GM21786 (cell line): ENCODE measurements around the gene GM2A.

Source experiments
- ATAC-seq: cut with Tn5 transposase; IDR thresholded peaks from one replicate; pipeline ENCODE4 v1.9.1; 2021; ENCODE audit not compliant: unreplicated experiment

The GM2A gene

DNA sequence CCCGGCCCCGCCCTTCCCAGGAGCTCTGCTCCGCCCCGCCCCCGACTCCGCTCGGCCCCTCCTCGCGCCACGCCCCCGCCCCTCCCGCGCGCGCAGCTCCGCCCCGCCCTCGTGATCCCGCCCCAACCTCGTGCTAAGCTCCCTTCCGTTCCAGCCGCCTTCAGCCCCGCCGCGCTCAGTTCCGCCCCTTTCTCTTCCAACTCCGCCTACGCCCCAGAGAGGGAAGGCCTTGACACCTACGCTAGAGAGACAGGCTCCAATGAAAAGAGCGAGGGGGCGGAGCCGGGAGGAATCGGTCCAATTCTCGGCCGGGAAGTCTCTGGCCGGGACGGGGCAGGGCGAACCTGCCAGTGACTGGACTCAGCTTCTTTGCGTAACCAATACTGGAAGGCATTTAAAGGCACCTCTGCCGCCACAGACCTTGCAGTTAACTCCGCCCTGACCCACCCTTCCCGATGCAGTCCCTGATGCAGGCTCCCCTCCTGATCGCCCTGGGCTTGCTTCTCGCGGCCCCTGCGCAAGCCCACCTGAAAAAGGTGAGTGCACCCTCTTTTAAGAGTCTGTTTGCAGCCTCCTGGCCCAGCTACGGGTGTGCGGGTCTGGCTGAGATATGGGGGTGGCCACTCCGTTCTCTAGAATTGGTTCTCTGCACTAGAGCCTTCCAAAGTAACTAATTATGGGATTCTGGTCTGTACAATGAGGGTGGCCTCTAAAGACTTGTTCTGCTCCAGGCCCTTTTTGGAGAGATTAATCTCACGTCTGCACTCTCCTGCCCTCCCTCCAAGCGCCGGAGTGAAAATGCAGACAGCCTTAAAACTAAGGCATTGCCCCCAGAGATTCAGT is at the start of gene GM2A:
Gene GM2A, plus strand, starts transcription at position 424 of the 843 bp plus-strand sequence. Its CDS starts 32 bp downstream, at position 456.
- ATAC-seq, result peak; percentile 82

DNA sequence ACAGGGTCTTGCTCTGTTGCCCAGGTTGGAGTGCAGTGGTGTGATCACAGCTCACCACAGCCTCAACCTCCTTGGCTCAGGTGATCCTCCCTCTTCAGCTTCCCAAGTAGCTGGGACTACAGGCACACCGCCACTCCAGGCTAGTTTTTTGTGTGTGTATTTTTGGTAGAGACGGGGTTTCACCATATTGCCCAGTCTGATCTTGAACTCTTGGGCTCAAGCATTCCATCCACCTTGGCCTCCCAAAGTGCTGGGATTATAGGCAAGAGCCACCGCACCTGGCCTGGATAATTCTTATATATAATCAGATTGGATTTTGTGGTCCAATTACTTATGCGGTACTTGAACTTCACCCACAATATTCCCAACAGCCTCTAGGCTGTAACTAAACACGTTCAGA is 48.9 kb upstream of the GM2A start:
- ATAC-seq, result no peak

DNA sequence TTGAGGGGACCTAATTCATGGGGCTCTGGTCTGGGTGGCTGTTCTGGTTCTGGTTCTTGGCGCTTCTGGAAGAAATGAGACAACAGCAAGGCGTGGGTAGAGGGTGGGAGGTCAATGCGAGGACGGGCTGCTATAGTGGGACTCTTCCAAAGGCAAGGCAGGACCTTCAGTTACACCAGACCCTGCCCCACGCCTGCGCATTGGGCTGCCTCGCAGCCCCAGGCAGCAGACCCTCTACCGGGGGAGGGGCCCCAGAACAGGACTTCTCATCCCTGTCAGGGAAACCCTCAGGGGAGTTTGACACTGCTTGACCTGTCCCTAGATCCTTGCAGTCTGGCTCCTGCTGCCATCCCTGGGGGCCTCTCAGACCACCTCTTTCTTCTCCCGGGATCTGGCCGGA is 47.6 kb upstream of the GM2A start:
- no peak for ATAC-seq

DNA sequence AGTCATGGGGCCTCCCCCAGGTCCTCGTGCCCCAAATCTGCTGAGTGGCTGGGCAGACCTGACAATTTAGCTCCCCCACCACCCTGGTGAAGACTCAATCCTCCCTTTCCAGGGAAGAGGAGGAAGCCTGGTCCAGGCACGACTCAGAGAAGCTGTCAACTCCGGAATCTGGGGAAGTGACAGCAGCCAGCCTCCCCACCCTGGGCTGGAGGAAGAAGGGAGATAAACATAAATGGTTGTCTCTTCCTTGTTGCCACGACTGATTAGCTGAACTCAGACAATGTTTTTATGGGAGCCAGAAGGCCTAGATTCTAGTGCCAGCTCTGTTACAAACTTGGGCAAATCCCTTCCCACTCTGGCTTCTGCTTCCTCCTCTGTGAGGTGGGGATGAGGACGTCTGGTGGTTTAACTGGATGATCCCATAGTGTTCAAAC is 44.5 kb upstream of the GM2A start:
- ATAC-seq, result no peak

DNA sequence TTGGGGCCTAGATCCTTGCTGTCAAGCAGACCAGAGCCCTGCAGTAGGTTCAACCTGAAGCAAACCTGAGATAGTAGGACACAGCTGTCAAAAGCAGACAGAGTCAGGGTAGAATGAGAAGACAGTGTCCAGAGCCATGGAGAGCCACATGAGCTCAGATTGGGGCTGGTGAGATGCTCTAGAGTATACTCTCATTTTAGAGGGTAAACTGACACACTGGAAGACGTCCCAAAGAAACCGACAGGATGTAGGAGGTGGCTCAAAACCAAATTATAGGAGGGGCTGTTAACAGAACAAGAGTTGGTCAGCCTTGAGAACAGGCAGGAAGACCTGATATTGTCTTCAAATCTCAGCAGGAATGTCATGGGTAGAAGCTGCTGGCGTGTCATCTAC is 40.6 kb upstream of the GM2A start:
- ATAC-seq, result no peak

DNA sequence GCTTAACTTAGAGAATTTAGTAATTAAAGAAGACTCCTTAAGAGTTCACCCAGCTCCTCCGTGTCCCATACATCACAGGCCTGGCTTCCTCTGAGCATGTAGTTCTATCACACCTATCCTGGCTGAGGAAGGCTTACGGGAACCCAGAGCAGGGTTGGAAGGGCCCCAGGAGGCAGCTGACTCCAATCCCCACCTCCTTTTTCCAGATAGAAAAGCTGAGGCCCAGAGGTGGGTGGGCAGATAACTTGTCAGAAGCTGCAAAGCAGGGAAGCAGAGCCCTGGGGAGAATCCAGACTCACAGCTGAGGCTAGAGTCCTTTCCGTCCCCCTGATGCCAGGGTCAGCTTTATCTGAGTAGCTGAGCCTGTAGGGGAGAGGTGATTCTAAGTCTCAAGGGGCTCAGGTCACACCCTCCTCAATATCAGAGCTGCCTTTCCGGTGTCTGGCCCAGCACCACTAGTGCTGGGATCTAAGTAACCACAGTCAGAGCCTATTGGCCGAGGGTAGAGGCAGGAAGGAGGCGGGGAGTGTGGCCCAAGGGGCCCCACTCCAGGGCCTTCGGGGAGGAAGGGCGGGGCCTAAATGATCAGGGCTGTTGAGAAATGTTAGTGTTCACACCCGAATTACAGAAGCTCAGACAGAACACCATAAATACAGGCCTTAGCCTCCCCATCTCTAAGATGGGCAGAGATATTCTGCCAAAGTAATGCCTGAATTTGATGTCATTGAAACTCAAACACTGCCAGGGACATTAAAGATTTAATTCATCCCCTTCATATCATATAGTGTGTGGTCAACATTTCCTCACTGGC is 39.0 kb upstream of the GM2A start:
- ATAC-seq, result peak; percentile 77

DNA sequence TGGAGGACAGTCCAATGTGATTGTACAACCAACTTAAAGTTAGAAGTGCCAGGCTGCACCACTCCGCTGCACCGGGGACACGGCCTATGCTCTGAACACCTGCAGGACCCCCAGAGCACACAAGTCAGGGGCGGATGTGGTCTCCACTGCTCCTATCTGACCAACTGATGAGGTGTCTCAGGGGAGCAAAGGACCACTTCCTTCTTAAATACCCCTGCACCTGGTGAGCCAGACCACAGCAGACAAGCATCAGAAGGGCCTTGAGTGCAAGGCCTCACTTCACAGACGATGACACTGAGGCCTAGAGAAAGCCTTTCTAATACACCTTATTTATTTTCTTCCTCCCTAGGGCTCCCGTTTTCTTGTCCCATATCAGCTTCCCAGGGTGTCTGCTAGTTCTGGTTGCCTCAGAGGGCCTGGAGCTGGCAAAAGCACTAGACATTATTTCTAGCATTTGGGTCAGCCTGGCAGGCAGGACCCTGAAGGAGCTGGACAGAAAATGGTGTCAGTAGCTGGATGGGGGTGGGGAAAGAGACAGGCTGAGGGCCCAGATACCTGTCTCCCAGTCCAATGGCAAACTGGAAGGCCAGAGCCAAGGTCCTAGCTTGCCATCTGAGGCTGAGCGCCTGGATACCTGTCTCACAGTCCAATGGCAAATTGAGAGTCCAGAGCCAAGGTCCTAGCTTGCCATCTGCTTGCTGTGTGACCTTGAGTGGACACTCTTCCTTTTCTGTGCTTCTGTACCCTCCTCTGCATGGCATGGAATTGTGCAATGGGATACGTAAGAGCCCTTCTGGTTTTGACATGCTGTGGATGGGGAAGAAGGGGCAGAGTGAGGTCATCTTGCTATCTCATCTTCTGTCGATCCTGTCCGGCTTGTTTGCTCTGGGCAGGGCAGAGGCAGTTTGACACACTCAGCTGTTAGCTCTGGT is 38.1 kb upstream of the GM2A start:
- ATAC-seq, result peak; percentile 60

DNA sequence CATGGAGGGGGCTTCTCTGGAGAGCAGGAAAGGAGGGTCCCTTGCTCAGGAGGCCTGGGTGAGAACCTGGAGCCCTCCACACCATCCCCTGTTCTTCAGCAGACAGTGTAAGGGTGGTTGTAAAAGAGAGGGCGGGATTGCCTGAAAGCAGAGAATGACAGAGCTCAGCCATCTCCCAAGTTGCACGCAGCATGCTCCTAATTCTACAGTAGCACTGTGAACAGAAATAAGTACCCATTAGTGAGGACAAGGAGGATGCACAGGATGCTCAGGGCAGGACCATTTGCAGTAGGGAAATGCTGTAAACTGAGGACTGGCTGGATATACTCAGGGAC is 37.5 kb upstream of the GM2A start:
- no peak for ATAC-seq

DNA sequence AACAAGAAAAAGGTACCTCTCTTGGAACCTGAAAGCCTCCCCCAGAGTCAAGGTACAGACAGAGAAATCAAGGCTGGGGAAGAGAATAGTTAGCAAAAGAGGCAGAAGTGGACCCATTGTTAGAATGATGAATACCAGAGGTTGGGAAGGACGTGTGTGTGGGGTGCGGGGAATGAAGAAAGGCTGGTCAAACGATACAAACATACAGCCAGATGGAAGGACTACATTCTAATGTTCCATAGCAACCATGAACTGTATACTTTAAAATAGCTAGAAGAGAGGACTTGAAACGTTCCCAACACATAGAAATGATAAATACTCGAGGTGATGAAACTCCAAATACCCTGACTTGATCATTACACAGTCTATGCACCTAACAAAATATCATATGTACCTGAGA is 36.2 kb upstream of the GM2A start:
- ATAC-seq, result no peak

DNA sequence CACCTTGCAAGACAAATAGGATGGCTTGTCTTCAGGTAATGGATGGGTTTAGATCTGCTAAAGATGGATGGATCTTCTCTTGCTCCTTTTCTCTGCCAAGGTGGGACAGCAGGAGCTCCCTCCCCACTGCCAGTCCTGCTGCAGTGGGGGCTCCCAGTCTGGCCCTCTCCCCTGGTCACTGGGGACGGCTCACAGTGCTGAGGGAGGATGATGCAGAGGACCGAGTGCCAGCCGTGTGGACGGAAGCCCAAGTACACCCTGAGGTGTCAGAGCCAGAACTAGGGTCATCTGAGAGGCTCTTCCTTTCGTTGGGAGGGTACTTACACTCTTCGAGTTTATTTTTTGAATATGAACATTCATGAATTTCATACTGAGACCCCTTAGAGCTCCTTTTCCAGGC is 34.8 kb upstream of the GM2A start:
- no peak for ATAC-seq

DNA sequence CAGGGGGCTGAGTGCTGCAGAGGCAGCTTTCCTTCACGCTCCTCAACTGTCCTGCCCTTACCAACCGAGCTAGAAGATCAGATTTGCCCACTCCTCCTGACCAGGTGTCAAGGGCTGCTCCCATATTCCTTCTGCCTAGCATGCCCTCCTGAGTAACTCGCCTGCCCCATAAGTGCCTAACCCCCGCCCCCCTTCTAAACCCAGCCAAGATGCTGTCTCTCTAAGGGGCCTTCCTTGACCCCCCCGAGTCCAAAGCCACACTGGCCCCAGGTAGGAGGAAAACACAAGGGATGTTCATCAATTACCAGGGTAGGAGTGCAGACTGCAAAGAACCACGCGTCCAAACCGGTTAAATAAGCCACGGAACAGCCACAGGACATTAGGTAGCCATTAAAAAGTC is 33.8 kb upstream of the GM2A start:
- ATAC-seq, result no peak

DNA sequence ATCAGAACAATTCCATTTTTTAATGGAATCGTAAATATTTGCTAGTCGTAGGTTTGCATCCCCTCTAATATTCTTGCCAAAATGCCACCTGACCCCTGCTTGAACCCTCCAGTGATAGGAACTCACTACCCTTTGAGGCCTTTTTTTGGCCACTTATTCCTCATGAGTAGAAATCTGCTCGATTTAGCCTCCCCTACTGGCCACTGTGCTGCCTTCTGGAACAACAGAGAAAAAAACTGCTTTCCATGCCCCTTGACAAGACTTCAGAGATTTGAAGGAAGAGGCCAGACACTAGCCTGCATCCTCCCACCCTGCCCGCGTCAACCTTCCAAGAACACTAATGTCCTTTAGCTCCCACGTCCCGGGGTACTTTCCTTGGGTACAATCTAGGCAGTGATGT is 33.2 kb upstream of the GM2A start:
- no peak for ATAC-seq

DNA sequence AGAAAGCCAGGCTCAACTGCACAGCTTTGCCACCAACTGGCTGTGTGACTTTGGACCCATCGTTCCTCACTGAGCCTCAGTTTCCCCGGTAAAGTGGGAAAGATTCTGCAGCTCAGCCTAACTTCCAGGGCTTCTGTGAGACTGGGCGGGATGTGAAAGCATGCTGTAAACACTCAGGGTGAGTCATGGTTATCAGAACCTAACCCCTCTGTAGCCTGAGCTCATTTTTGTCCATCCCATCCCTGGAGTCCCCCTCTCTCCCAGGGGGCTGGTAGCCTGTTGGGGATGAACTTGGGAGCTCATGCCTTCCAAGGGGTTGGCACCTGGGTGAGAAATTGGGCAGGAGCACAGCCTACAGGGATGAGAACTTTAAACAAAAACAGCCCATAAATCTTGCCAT is 31.4 kb upstream of the GM2A start:
- ATAC-seq, result no peak

DNA sequence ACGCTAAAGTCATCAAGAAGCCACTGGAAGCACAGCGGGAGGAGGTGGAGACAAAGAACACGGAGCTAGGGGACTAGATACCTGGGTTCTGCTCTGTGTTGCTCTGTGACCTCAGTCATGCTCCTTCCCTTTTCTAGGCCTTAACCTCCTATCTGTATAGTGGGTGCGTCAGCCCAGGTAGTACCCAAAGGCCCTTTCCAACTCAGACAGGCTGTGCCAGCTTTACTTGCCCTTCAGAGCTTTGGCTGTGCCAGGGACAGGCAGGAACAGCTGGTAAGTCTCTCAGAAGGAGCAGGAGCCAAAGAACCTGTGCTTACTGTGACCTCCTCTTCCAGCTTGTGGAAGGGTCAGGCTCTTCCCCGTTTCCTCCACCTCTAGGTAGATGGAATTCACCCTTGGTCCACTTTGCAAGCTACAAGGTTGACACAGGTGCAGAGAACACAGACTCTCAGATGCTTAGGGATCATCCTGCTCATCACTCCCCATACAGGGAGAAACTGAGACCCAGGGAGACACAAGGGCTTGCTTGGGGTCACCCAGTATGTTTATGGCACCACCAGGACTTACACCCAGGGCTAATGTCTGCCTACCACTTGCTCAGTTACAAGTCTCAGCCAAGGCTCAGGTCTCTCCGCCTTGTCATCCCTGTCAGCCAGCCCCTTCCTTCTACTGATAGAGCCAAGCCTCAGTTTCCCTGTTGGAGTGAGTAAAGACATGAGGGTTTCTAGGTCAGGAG is 30.8 kb upstream of the GM2A start:
- no peak for ATAC-seq

DNA sequence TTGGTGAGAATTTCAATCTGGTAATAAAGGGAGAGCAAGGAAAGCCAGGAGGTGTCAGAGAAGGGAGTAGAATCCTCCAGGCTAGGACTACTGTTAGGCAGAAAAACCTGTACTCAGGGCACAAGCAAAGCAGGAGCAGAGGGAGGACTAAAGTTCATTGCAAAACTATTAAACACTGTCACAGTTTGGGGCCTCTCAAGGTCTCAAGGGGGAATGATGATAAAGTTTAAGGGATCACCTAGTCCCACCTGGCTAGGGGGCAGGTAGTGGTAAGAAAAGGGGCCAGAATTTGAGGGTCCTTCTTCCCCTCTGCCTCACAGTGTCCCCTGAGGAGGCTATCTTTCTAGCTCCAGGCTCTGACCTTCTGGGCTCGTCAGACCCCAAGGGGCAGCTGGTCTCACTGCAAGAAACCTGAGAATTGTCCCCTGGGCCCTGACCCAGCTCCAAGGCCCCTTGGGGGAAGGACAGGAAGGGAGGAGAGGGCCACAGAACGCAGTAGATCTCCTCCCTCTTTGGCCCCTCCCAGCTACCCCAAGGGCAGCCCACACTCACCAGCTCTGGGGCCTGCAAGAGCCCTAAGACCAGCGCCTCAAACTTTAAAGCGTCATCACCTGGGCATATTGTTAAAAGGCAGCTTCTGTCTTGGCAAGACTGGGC is 30.1 kb upstream of the GM2A start:
- ATAC-seq, result peak; percentile 69

DNA sequence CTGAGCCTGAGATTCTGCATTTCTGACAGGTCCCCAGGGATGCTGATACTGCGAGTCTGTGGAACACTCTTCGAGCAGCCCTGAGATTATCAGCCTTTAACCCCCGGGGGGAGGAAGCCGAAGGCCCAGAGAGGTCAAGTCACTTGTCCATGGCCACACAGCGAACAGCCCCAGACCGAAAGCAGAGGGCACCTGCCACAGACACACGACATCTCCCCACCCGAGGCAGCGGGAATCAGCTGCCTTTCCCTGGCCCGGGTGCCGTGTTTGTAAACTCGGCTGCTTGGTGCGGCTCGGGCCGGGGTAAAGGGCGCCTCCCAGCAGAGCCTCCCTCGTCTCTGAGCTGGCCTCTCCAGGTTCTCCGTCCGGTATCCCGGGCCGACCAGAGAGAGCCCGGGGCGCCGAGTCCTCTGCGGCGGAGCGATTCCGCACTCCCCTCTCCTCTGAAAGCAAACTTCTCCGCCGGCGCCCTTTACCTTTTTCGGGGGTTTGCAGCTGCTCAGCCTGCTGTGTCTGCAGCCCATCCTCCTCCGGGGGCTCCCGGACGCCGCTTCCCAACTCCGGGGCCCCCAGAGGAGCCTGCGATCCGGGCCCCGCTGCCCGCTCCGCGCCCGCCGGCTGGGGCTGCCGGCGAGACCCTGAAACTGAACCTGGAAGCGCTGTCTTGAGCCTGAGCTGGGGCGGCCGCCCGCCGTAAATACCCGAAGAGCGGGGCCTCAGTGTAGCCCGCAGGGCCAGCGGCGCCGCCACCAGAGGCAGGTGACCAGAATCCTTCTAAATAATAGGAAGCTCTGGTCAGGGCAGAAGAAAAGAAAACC is 29.3 kb upstream of the GM2A start, which contains the start of gene CCDC69:
Gene CCDC69, minus strand, starts transcription at position 646 of the 818 bp plus-strand sequence. Its CDS starts 122 bp downstream, at position 524.
- peak; percentile 63 for ATAC-seq

DNA sequence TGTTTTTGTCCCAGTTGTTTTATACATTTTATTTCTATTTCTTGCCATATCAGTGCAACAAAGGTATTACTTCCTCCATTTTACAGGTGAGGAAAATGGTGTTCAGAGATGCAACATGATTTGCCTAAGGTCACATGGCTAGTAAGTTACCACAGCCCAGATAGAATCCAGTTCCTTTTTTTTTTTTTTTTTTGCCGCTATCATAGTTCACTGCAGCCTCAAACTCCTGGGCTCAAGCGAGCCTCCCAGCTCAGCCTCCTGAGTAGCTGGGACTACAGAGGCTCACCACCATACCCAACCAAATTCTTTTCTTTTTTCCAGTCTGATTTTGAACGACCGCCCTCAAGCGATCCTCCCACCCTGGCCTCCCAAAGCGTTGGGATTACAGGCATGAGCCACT is 28.6 kb upstream of the GM2A start:
- peak; percentile 17 for ATAC-seq

DNA sequence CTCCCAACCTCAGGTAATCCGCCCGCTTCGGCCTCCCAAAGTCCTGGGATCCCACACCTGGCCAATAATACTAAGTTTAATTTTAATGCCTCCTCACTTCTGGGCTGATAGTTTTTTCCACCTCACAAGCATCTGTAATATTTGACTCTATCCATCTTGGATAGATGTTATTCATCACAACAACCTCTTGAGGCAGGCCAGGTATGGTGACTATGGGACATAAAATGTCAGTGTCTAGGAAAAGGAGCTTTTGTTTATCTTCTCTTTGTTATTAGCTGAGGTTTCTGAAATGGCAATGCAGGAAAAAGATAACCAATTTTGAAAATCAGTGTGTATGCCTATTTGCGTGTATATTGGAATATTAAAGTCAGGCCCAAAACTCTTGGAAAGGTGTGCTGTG is 27.9 kb upstream of the GM2A start:
- no peak for ATAC-seq

DNA sequence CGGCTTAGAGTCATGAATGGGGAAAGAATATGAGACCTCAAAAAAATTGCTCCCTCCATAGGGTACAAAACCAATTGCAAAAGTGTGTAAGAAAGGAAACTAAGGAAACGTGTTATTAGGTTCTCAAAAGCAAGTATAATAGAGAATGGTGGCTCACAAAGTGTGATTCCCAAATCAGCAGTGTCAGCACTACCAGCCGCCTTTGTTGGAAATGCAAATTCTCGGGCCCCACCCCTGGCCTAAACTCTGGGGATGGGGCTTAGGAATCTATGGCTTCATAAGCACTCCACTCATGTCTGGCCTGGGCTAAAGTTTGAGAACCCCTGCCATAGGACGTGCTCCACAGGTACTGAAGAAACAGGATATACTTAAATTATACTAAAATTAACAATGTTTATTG is 27.5 kb upstream of the GM2A start:
- no peak for ATAC-seq
